Kidney epithelial cell (primary cell): ENCODE data around the gene MFN1. TPM values are rescaled to one million over a fixed set of nuclear protein-coding genes. Genes with fewer than 3 reads are reported as not detected.

Source experiments
- DNase-seq: peaks from one replicate; pipeline ENCODE4 v3.0.0-alpha.2; 2010; ENCODE audit warnings: low read depth
- H3K27me3 ChIP-seq: 2 replicates; pipeline ENCODE4 v1.6.0; 2011; ENCODE audit warnings: low read length; ENCODE audit not compliant: control insufficient read depth, insufficient read depth
- H3K36me3 ChIP-seq: 2 replicates; pipeline ENCODE4 v1.5.1; 2011; ENCODE audit warnings: low read length; ENCODE audit not compliant: control insufficient read depth, insufficient read depth
- H3K4me3 ChIP-seq: 2 replicates; pipeline ENCODE4 v1.5.1; 2011; ENCODE audit warnings: low read depth, mild to moderate bottlenecking, control low read depth, low read length
- CTCF ChIP-seq: IDR thresholded peaks from 2 replicates; pipeline ENCODE4 v1.5.1; 2011; ENCODE audit warnings: mild to moderate bottlenecking, moderate library complexity, low read length, control low read depth, inconsistent platforms; ENCODE audit not compliant: insufficient read depth, poor library complexity, severe bottlenecking
- total RNA-seq: library from RNA; depleted of rRNA; stranded (reverse); fragments of >200 nt; gene quantifications from 2 replicates; pipeline ENCODE4 v1.2.3, GENCODE V29; 2015

The MFN1 gene
- total RNA-seq, 1 donor from 2014 or later: 38.0 TPM

DNA sequence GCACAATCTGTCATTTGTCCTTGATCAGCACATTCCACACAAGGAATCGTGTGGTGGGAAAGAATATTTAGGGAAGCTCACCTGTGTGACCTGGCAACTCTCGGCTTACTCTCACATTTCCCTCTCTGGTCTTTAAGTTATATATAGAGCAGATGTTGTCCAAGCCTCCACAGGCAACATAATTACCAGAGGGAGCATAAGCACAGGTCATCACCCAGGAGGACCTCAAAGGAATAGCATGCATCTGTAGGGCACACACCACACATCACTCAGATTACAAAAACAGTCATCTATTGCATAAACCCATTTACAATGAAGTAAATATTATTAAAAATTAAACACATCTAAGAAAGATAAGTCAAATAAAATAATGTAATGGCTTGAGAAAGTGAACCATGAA is 67.3 kb downstream of the MFN1 start:
- Histone ChIP-seq H3K4me3 (no peak overlapping the region), H3K27me3 (no peaks in the 10 kb centered on the region), H3K36me3 (peaks cover 2% of the 10 kb centered on the region)
- TF ChIP-seq CTCF: no peak
- DNase-seq: no peak

GRCh38 chr3:179415377-179415776 is 67.9 kb downstream of the MFN1 start:
- no peak for TF ChIP-seq CTCF

GRCh38 chr3:179416681-179417080 is 69.2 kb downstream of the MFN1 start:
- H3K4me3 ChIP-seq: no peak overlapping the region
- no peaks in the 10 kb centered on the region for H3K27me3 ChIP-seq
- TF ChIP-seq CTCF: no peak
- no peak for DNase-seq
- peaks cover 2% of the 10 kb centered on the region for H3K36me3 ChIP-seq

More at GRCh38 chr3:179415377-179415776, 67.9 kb downstream of the MFN1 start:
- Histone ChIP-seq H3K36me3 (peaks cover 2% of the 10 kb centered on the region), H3K4me3 (no peak overlapping the region), H3K27me3 (no peaks in the 10 kb centered on the region)
- DNase-seq: no peak

DNA sequence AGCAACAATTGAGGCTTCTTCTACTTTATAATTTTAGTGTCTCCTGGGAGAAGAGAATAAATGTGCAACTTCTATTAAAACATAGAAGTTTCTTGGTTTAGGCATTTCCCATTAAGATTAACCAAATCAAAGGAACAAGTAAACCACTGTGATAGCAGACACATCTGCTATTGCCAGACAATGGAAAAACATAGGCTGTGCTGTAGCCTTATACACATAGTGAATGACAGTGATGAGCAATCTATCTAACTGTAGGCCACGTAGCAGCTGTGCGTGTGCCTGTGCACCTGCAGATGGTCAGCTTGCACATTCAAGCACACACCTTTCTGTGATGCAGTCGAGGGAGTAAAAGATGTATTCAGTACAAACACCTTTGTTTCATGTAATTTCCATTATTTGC is 71.1 kb downstream of the MFN1 start:
- no peak for TF ChIP-seq CTCF
- Histone ChIP-seq H3K4me3 (no peak overlapping the region), H3K27me3 (no peaks in the 10 kb centered on the region), H3K36me3 (no peaks in the 10 kb centered on the region)
- DNase-seq: no peak

DNA sequence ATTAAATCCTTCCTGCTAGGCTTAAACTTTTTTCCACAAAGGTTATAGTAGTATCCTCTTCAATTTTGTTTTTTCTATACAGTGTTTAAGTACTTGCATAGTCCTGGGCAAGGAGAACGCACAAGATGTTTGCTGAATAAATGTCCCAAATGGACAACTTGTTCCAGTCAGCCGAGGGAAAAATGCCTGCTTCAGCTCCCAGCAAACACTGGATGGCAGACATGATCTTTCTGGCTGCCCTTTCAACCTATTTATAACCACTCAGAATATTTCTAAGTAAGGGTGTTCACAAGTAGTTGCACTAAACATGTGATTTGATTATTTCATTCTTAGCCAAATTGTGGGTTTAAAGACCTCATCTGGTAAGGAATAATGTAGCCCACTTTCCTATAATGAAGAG is 74.0 kb downstream of the MFN1 start:
- no peaks in the 10 kb centered on the region for H3K36me3 ChIP-seq
- no peaks in the 10 kb centered on the region for H3K27me3 ChIP-seq
- DNase-seq: no peak
- no peak overlapping the region for H3K4me3 ChIP-seq
- peak; percentile 39 for TF ChIP-seq CTCF

- H3K36me3 ChIP-seq: no peaks in the 10 kb centered on the region
- no peak overlapping the region for H3K4me3 ChIP-seq
- DNase-seq: no peak
- no peak for TF ChIP-seq CTCF
- no peaks in the 10 kb centered on the region for H3K27me3 ChIP-seq
Measured at GRCh38 chr3:179425075-179425474, 77.6 kb downstream of the MFN1 start.
